ENCODE measurements around the gene NTRK1.

DNA sequence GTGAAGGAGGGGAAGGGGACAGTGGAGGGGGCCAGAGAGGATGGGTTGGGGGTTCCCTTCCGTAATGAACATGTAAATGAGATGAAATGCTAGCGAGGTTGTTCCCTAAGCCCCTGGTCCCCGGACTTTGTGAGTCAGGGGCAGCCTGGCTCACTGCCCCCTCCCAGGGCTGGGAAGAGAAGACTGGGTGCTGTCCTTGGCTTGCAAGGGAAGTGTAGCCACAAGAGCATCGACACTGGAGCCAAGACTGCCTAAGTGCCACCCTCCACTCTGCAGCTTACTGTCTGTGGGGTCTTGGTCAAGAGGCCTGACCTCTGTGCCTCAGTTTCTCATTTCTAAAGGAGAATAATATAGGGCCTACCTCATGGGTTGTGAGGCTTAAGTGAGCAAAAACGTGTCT, 33.3 kb downstream of the NTRK1 start:
- TF ChIP-seq CTCF (IDR thresholded peaks at IDR 0.05) (no peak), POLR2A (IDR thresholded peaks at IDR 0.05) (no peak)

Data from thyroid gland (tissue), 4 donors.